Gastrocnemius medialis (tissue), 4 donors: ENCODE data around the gene NCOR1. TPM values are rescaled to one million over a fixed set of nuclear protein-coding genes. Genes with fewer than 3 reads are reported as not detected.
"Not testable (repeated sequence)": the region's sequence is repeated elsewhere in the genome, so short reads cannot be mapped to it uniquely, and the experiment has no call there.

ENCODE experiments used
- ATAC-seq, 2 donors: fragments of 150-250 bp; one replicate each; pipeline ENCODE4 v1.9.1; 2016
- DNase-seq, 2 donors: peaks; one replicate each; pipeline ENCODE4 v3.0.0-alpha.2; 2019
- H3K27ac ChIP-seq, 4 donors: fragments of 200-600 bp; sonication (generic); 1 replicate in 1 of 4; 2 replicates in 3 of 4; pipeline ENCODE4 v1.5.1; 2016 to 2018; ENCODE audit warnings: mild to moderate bottlenecking in 2 of 4, moderate library complexity in 1 of 4
- H3K27me3 ChIP-seq, 3 donors: fragments of 200-600 bp; sonication (generic) in 2 of 3; 1 replicate in 1 of 3; 2 replicates in 2 of 3; pipeline versions ENCODE4 v1.5.1 to v1.6.0; 2016 to 2019; ENCODE audit warnings: mild to moderate bottlenecking in 1 of 3, moderate library complexity in 1 of 3
- H3K36me3 ChIP-seq, 2 donors: fragments of 200-600 bp; sonication (generic) in 1 of 2; one replicate each; pipeline ENCODE4 v1.5.1; 2017 to 2018
- H3K4me1 ChIP-seq, 2 donors: fragments of 200-600 bp; sonication (generic) in 1 of 2; one replicate each; pipeline ENCODE4 v1.5.1; 2016 to 2017; ENCODE audit warnings: mild to moderate bottlenecking in 2 of 2
- H3K4me3 ChIP-seq, 4 donors: fragments of 200-600 bp; sonication (generic) in 3 of 4; 1 replicate in 1 of 4; 2 replicates in 3 of 4; pipeline ENCODE4 v1.5.1; 2016 to 2019; ENCODE audit warnings: mild to moderate bottlenecking in 2 of 4
- H3K9me3 ChIP-seq, 3 donors: fragments of 200-600 bp; sonication (generic) in 2 of 3; 1 replicate in 1 of 3; 2 replicates in 2 of 3; pipeline ENCODE4 v1.5.1; 2016 to 2019
- CTCF ChIP-seq, 5 experiments: fragments of 450-650 bp in 3 of 5; fragments of 200-600 bp in 2 of 5; sonication (generic) in 2 of 5; IDR thresholded peaks in 4 of 5; conservative IDR thresholded peaks in 1 of 5; 1 replicate in 4 of 5; 2 replicates in 1 of 5; pipeline ENCODE4 v1.5.1; 2016 to 2019; ENCODE audit warnings: antibody characterized with exemption in 5 of 5, mild to moderate bottlenecking in 3 of 5, moderate library complexity in 3 of 5
- POLR2A ChIP-seq, 2 donors: fragments of 450-650 bp; IDR thresholded peaks; one replicate each; pipeline ENCODE4 v1.6.1; 2017; ENCODE audit warnings: antibody characterized with exemption in 2 of 2, mild to moderate bottlenecking in 2 of 2, moderate library complexity in 2 of 2
- in situ Hi-C, 4 donors: fragments of 200-750 bp; cut with MboI; loops; one replicate each; pipeline versions ENCODE4 v1.15.0 to v1.8.0; 2017; ENCODE audit warnings: low sequenced_read_pairs in 4 of 4
- intact Hi-C: fragments of 100-400 bp; cut with DNase I; formaldehyde crosslinking; loops from one replicate; pipeline ENCODE4 v1.15.1; 2023; ENCODE audit warnings: low total_unique reads
- total RNA-seq, 4 donors: library from RNA; depleted of rRNA; stranded (reverse); fragments of >200 nt; gene quantifications; one replicate each; pipeline versions ENCODE4 v1.1.0 to v1.2.3, GENCODE V29; 2016

Gene NCOR1
- total RNA-seq, 4 donors from 2014 or later, result 122 to 152 (median 132) TPM

- H3K36me3 ChIP-seq, result peaks cover 0 to 3% of the 10 kb centered on the region in 2 donors
- ATAC-seq (no peak), DNase-seq (no peak)
- H3K4me3 ChIP-seq, result peak overlapping the region in 1 of 4 donors; percentile 16
- peaks cover 51 to 55% of the 10 kb centered on the region in 2 donors for H3K4me1 ChIP-seq
- intact Hi-C loops (no loop called here), in situ Hi-C loops (no loop called here)
- no peaks in the 10 kb centered on the region for H3K27me3 ChIP-seq
- H3K27ac ChIP-seq, result peak overlapping the region; percentile 45 to 80 (median 56)
- H3K9me3 ChIP-seq, result no peaks in the 10 kb centered on the region
- TF ChIP-seq POLR2A (IDR thresholded peaks at IDR 0.05) (no peak), CTCF (IDR thresholded peaks at IDR 0.05 in 4 of 5, conservative IDR thresholded peaks at IDR 0.05 in 1 of 5) (no peak)
Measured at GRCh38 chr17:16199093-16199492, 16.2 kb downstream of the NCOR1 start.

GRCh38 chr17:16197276-16197675 is 18.1 kb downstream of the NCOR1 start:
- no peak for ATAC-seq
- Histone ChIP-seq H3K4me1 (peaks cover 34 to 38% of the 10 kb centered on the region in 2 donors), H3K9me3 (no peaks in the 10 kb centered on the region), H3K36me3 (peaks cover 0 to 13% of the 10 kb centered on the region in 2 donors), H3K4me3 (no peak overlapping the region), H3K27me3 (no peaks in the 10 kb centered on the region), H3K27ac (peak overlapping the region in 1 of 4 donors; percentile 29)
- no peak for DNase-seq
- TF ChIP-seq POLR2A (IDR thresholded peaks at IDR 0.05), result no peak
- TF ChIP-seq CTCF (IDR thresholded peaks at IDR 0.05 in 4 of 5, conservative IDR thresholded peaks at IDR 0.05 in 1 of 5), result no peak
- in situ Hi-C loops (no loop called here), intact Hi-C loops (no loop called here)

DNA sequence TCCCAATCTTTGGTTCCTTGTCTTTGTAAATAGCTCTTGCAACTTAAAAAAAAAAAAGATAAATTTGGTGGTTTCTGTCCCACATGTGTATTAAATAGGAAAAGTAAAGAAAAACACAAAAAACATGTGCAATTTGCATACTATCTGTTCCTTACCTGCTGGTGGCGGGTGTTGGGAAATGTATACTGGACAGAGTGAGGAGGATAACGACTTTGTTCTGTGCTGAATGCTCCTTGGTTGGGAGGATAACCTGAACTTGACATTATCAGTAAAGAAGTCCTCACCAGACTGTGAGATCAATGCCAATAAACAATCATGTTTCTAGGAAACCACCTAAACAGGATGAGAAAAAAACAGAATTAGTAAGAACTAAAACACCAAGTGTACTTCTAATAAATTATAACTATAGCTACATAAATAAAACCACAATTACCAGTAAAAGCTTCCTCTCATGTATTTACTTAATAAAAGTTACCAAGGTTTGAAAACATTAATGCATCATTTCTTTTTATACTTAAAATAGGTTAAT is 21.0 kb downstream of the NCOR1 start:
- H3K27me3 ChIP-seq, in situ Hi-C loops, ATAC-seq, H3K4me3 ChIP-seq, intact Hi-C loops, H3K27ac ChIP-seq, DNase-seq, H3K9me3 ChIP-seq: not testable (repeated sequence)
- peaks cover 26 to 30% of the 10 kb centered on the region in 2 donors for H3K4me1 ChIP-seq
- peaks cover 0 to 13% of the 10 kb centered on the region in 2 donors for H3K36me3 ChIP-seq

DNA sequence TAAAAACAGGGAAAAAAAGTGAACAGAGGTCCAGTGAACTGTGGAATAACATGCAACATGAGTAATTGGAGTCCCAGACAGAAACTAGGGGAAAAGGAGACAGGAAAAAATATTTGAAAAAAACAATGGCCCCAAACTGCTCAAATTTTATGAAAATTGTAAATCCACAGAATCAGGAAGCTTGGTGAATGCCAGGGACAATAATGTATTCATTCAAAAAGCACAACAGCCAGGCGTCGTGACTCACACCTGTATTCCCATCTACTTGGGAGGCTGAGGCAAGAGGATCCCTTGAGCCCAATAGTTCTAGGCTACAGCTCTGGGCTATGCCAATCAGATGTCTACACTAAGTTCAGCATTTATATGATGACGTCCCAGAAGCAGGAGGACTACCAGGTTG is 23.7 kb downstream of the NCOR1 start:
- TF ChIP-seq CTCF (IDR thresholded peaks at IDR 0.05 in 4 of 5, conservative IDR thresholded peaks at IDR 0.05 in 1 of 5), result no peak
- TF ChIP-seq POLR2A (IDR thresholded peaks at IDR 0.05), result no peak
- in situ Hi-C loops, result no loop called here
- Histone ChIP-seq H3K36me3 (peaks cover 0 to 11% of the 10 kb centered on the region in 2 donors), H3K27ac (peak overlapping the region in 2 of 4 donors; percentile 59 to 63), H3K9me3 (no peaks in the 10 kb centered on the region), H3K27me3 (no peaks in the 10 kb centered on the region), H3K4me3 (no peak overlapping the region), H3K4me1 (peaks cover 26 to 29% of the 10 kb centered on the region in 2 donors)
- DNase-seq (no peak), ATAC-seq (no peak)
- intact Hi-C loops, result no loop called here

DNA sequence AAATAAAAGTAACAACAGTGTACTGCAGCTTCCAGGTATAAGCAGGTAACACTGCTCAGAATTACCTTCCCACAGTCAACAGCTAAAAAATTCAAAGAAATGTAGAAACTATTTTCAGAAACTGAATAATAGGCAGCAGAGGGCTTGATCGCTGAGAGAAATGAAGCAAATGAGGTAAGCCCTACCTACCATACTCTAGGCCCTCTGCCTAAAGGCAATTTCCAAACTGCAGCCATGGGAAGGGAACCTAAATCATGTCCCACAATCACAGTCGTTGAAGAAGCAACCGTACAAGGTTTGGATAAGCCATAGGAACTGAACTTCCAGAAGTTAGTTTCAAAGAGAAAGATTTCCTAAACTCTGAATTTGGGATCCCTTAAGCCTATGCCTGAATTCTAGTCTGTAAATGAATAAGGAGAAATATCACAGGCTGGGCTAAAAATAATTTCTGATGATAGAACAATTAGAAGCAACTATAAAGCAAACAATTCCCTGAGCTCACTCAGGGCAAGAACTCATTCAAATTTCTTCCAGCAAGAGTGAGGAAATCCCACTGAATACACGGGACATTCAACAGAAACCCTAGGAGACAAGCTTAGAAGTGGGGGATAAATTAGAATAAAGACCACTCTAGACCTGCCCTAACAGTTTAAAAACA is 24.5 kb downstream of the NCOR1 start:
- ATAC-seq (peak in 1 of 2 donors; percentile 34), DNase-seq (no peak)
- TF ChIP-seq CTCF (IDR thresholded peaks at IDR 0.05 in 4 of 5, conservative IDR thresholded peaks at IDR 0.05 in 1 of 5) (no peak), POLR2A (IDR thresholded peaks at IDR 0.05) (no peak)
- no peak overlapping the region for H3K4me3 ChIP-seq
- no peaks in the 10 kb centered on the region for H3K27me3 ChIP-seq
- H3K27ac ChIP-seq, result peak overlapping the region; percentile 2 to 63 (median 48)
- peaks cover 26 to 29% of the 10 kb centered on the region in 2 donors for H3K4me1 ChIP-seq
- H3K9me3 ChIP-seq, result no peaks in the 10 kb centered on the region
- H3K36me3 ChIP-seq, result peaks cover 0 to 18% of the 10 kb centered on the region in 2 donors
- in situ Hi-C loops, result no loop called here
- intact Hi-C loops, result no loop called here
